WTC11 (cell line): ENCODE data around the gene ZNF500. TPM values are rescaled to one million over a fixed set of nuclear protein-coding genes. Genes with fewer than 3 reads are reported as not detected.
A peak's percentile ranks its signal among the peaks of the same experiment; 100 is the strongest.

Experiments used
- ATAC-seq: fragments of 200-7000 bp; cut with Tn5 transposase; 2 replicates; pipeline ENCODE4 v1.10.0; 2021; ENCODE audit warnings: mild to moderate bottlenecking, moderate library complexity
- CTCF ChIA-PET: fragments of 300-600 bp; sonication (Branson Sonifier 250); formaldehyde crosslinking; loops from one replicate; lab custom pipeline; 2021; ENCODE audit warnings: antibody characterized with exemption; lab: Charles Lee
- POLR2A ChIA-PET: fragments of 350-600 bp; sonication (Branson Sonifier 250); formaldehyde crosslinking; loops from one replicate; lab custom pipeline; 2021; ENCODE audit warnings: antibody characterized with exemption; lab: Charles Lee
- DNase-seq: peaks from one replicate; pipeline ENCODE4 v3.0.0; 2021; ENCODE audit warnings: low spot score
- H3K27ac Mint-ChIP-seq: 2 replicates; pipeline ENCODE4 v1.8.0; 2021; ENCODE audit warnings: mixed read lengths
- H3K27me3 Mint-ChIP-seq: 2 replicates; pipeline ENCODE4 v1.8.0; 2021; ENCODE audit warnings: low read depth, mild to moderate bottlenecking, moderate library complexity, mixed read lengths
- H3K36me3 Mint-ChIP-seq: 2 replicates; pipeline ENCODE4 v1.8.0; 2021; ENCODE audit warnings: mixed read lengths
- H3K4me1 Mint-ChIP-seq: 2 replicates; pipeline ENCODE4 v1.8.0; 2022; ENCODE audit warnings: mixed read lengths
- H3K4me3 Mint-ChIP-seq: 2 replicates; pipeline ENCODE4 v1.8.0; 2021; ENCODE audit warnings: mild to moderate bottlenecking, moderate library complexity, mixed read lengths
- H3K9me3 Mint-ChIP-seq: 2 replicates; pipeline ENCODE4 v1.8.0; 2021; ENCODE audit warnings: mixed read lengths
- CBFB ChIP-seq: sonication (generic); formaldehyde crosslinking; IDR thresholded peaks from 2 replicates; pipeline ENCODE4 v1.8.1; 2022; ENCODE audit warnings: mild to moderate bottlenecking, low read depth, missing genetic modification reagents
- CREM ChIP-seq: sonication (generic); formaldehyde crosslinking; IDR thresholded peaks from 2 replicates; pipeline ENCODE4 v1.8.1; 2022; ENCODE audit warnings: mild to moderate bottlenecking, missing genetic modification reagents, moderate library complexity
- ELF4 ChIP-seq: sonication (generic); formaldehyde crosslinking; IDR thresholded peaks from 2 replicates; pipeline ENCODE4 v1.8.1; 2022; ENCODE audit warnings: low read depth, mild to moderate bottlenecking, moderate library complexity, missing genetic modification reagents
- GRHL2 ChIP-seq: fragments of 250-450 bp; sonication (Bioruptor Pico); IDR thresholded peaks from 2 replicates; pipeline ENCODE4 v1.8.0; 2022; ENCODE audit warnings: mild to moderate bottlenecking, moderate library complexity; ENCODE audit not compliant: insufficient replicate concordance, severe bottlenecking
- IRF2 ChIP-seq: sonication (generic); formaldehyde crosslinking; IDR thresholded peaks from 2 replicates; pipeline ENCODE4 v1.8.0; 2022; ENCODE audit warnings: low read depth, missing genetic modification reagents, borderline replicate concordance
- MXD4 ChIP-seq: fragments of 250-450 bp; sonication (Bioruptor Pico); IDR thresholded peaks from 2 replicates; pipeline ENCODE4 v1.8.0; 2021; ENCODE audit warnings: mild to moderate bottlenecking, moderate library complexity, borderline replicate concordance
- NFYB ChIP-seq: sonication (generic); formaldehyde crosslinking; conservative IDR thresholded peaks from 2 replicates; pipeline ENCODE4 v1.8.0; 2022; ENCODE audit warnings: low read depth, missing genetic modification reagents
- OVOL2 ChIP-seq: fragments of 250-450 bp; sonication (Bioruptor Pico); IDR thresholded peaks from 2 replicates; pipeline ENCODE4 v1.9.0; 2021; ENCODE audit warnings: mild to moderate bottlenecking, borderline replicate concordance
- SMAD4 ChIP-seq: sonication (generic); formaldehyde crosslinking; IDR thresholded peaks from 2 replicates; pipeline ENCODE4 v1.8.0; 2022; ENCODE audit warnings: mild to moderate bottlenecking, missing genetic modification reagents
- SP1 ChIP-seq: sonication (generic); formaldehyde crosslinking; conservative IDR thresholded peaks from 2 replicates; pipeline ENCODE4 v1.8.1; 2022; ENCODE audit warnings: missing genetic modification reagents
- STAT6 ChIP-seq: sonication (generic); formaldehyde crosslinking; conservative IDR thresholded peaks from 2 replicates; pipeline ENCODE4 v1.8.1; 2023; ENCODE audit warnings: mild to moderate bottlenecking, low read depth, missing genetic modification reagents, moderate library complexity
- TP53 ChIP-seq: sonication (generic); formaldehyde crosslinking; IDR thresholded peaks from 2 replicates; pipeline ENCODE4 v1.8.1; 2023; ENCODE audit warnings: mild to moderate bottlenecking, missing genetic modification reagents
- USF1 ChIP-seq: sonication (generic); formaldehyde crosslinking; IDR thresholded peaks from 2 replicates; pipeline ENCODE4 v1.8.0; 2022; ENCODE audit warnings: mild to moderate bottlenecking, missing genetic modification reagents
- USF2 ChIP-seq: sonication (generic); formaldehyde crosslinking; IDR thresholded peaks from 2 replicates; pipeline ENCODE4 v1.8.1; 2023; ENCODE audit warnings: mild to moderate bottlenecking, missing genetic modification reagents, moderate library complexity
- ZNF219 ChIP-seq: sonication (generic); formaldehyde crosslinking; IDR thresholded peaks from 2 replicates; pipeline ENCODE4 v1.8.0; 2023; ENCODE audit warnings: missing genetic modification reagents, mild to moderate bottlenecking, borderline replicate concordance
- ZNF396 ChIP-seq: fragments of 250-450 bp; sonication (Bioruptor Pico); IDR thresholded peaks from 2 replicates; pipeline ENCODE4 v1.8.0; 2021; ENCODE audit warnings: mild to moderate bottlenecking, moderate library complexity, borderline replicate concordance
- ZNF416 ChIP-seq: fragments of 250-450 bp; sonication (Bioruptor Pico); IDR thresholded peaks from 2 replicates; pipeline ENCODE4 v1.9.0; 2021; ENCODE audit warnings: mild to moderate bottlenecking, inconsistent platforms
- ZNF512 ChIP-seq: sonication (generic); formaldehyde crosslinking; IDR thresholded peaks from 2 replicates; pipeline ENCODE4 v1.8.1; 2022; ENCODE audit warnings: missing genetic modification reagents, borderline replicate concordance
- total RNA-seq: library from RNA; stranded (reverse); gene quantifications from 3 replicates; pipeline ENCODE4 v1.2.3, GENCODE V29; 2021
- TF ChIP-seq, protein P1 (sequence below): sonication (generic); formaldehyde crosslinking; IDR thresholded peaks from 2 replicates; pipeline ENCODE4 v1.8.1; 2022; ENCODE audit warnings: low read depth, missing genetic modification reagents, borderline replicate concordance
- TF ChIP-seq, protein P2 (sequence below): sonication (generic); formaldehyde crosslinking; IDR thresholded peaks from 2 replicates; pipeline ENCODE4 v1.8.0; 2023; ENCODE audit warnings: missing genetic modification reagents, mild to moderate bottlenecking, borderline replicate concordance

Gene ZNF500
- total RNA-seq, 1 experiment from 2014 or later = 19.9 TPM

DNA sequence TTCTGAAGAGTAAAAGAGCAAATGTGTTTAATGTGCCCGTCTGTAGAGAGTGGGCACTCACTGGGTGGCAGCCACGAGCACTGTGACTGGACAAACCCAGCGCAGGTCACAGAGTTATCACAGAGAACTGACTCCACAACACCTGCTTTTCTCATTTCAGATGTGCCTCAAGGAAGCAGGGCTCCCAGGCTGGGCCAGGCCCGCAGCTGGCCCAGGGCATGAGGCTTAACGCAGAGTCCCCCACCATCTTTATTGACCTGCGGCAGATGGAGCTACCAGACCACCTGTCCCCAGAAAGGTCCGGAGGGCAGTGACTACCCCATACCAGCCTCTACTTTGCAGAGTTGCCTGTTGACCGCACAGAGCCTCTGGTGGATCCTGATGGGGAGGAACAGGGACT is 20.7 kb downstream of the ZNF500 start:
- ChIA-PET POLR2A (interaction anchor here (0.8 to 2.0 kb wide), 2 partner anchors 12 to 54 kb away, joined by 3 to 9 read pairs; partner anchors contain the start of genes ANKS3 and DNAAF8), CTCF (interaction anchor here (1.5 kb wide), 1 partner anchor 12 kb away, joined by 6 read pairs; the partner anchor contains the start of genes ANKS3 and DNAAF8)
- Mint-ChIP-seq H3K27me3 (no peaks in the 10 kb centered on the region; the same call in 1 of the 2 replicates), H3K27ac (peak overlapping the region; percentile 50), H3K4me3 (no peak overlapping the region), H3K36me3 (no peaks in the 10 kb centered on the region; the same call in 1 of the 2 replicates), H3K9me3 (no peaks in the 10 kb centered on the region), H3K4me1 (peaks cover 20% of the 10 kb centered on the region)
- no peak for DNase-seq
- TF ChIP-seq ZNF416 (CRISPR knock-in tag) (no peak), USF1 (CRISPR knock-in tag) (no peak), MXD4 (no peak), CBFB (CRISPR knock-in tag) (no peak), NFYB (CRISPR knock-in tag) (no peak), OVOL2 (CRISPR knock-in tag) (no peak), SMAD4 (CRISPR knock-in tag) (no peak), ZNF396 (CRISPR knock-in tag) (no peak)
- TF ChIP-seq, all 79 proteins: peak for 0
- no peak for ATAC-seq

- no peaks in the 10 kb centered on the region for H3K9me3 Mint-ChIP-seq
- H3K4me3 Mint-ChIP-seq = no peak overlapping the region
- CTCF ChIA-PET = interaction anchor here (1.2 kb wide), 1 partner anchor 11 kb away, joined by 7 read pairs; the partner anchor contains the start of genes ANKS3 and DNAAF8
- no peak overlapping the region for H3K27ac Mint-ChIP-seq
- peaks cover 20% of the 10 kb centered on the region for H3K4me1 Mint-ChIP-seq
- DNase-seq (no peak), ATAC-seq (peak; percentile 64)
- no peaks in the 10 kb centered on the region; the same call in 1 of the 2 replicates for H3K27me3 Mint-ChIP-seq
- H3K36me3 Mint-ChIP-seq = no peaks in the 10 kb centered on the region
- POLR2A ChIA-PET = interaction anchor here (0.6 kb wide), 1 partner anchor 11 kb away, joined by 3 read pairs; the partner anchor contains the start of genes ANKS3 and DNAAF8
- no peak for TF ChIP-seq STAT6 (CRISPR knock-in tag)
- TF ChIP-seq CREM (CRISPR knock-in tag) = no peak
- TF ChIP-seq NFYB (CRISPR knock-in tag) = peak; percentile 51
- TF ChIP-seq ZNF512 = no peak
- no peak for TF ChIP-seq MXD4
- no peak for TF ChIP-seq IRF2
- TF ChIP-seq, protein P1, sequence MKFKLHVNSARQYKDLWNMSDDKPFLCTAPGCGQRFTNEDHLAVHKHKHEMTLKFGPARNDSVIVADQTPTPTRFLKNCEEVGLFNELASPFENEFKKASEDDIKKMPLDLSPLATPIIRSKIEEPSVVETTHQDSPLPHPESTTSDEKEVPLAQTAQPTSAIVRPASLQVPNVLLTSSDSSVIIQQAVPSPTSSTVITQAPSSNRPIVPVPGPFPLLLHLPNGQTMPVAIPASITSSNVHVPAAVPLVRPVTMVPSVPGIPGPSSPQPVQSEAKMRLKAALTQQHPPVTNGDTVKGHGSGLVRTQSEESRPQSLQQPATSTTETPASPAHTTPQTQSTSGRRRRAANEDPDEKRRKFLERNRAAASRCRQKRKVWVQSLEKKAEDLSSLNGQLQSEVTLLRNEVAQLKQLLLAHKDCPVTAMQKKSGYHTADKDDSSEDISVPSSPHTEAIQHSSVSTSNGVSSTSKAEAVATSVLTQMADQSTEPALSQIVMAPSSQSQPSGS = no peak
- TF ChIP-seq, protein P2, sequence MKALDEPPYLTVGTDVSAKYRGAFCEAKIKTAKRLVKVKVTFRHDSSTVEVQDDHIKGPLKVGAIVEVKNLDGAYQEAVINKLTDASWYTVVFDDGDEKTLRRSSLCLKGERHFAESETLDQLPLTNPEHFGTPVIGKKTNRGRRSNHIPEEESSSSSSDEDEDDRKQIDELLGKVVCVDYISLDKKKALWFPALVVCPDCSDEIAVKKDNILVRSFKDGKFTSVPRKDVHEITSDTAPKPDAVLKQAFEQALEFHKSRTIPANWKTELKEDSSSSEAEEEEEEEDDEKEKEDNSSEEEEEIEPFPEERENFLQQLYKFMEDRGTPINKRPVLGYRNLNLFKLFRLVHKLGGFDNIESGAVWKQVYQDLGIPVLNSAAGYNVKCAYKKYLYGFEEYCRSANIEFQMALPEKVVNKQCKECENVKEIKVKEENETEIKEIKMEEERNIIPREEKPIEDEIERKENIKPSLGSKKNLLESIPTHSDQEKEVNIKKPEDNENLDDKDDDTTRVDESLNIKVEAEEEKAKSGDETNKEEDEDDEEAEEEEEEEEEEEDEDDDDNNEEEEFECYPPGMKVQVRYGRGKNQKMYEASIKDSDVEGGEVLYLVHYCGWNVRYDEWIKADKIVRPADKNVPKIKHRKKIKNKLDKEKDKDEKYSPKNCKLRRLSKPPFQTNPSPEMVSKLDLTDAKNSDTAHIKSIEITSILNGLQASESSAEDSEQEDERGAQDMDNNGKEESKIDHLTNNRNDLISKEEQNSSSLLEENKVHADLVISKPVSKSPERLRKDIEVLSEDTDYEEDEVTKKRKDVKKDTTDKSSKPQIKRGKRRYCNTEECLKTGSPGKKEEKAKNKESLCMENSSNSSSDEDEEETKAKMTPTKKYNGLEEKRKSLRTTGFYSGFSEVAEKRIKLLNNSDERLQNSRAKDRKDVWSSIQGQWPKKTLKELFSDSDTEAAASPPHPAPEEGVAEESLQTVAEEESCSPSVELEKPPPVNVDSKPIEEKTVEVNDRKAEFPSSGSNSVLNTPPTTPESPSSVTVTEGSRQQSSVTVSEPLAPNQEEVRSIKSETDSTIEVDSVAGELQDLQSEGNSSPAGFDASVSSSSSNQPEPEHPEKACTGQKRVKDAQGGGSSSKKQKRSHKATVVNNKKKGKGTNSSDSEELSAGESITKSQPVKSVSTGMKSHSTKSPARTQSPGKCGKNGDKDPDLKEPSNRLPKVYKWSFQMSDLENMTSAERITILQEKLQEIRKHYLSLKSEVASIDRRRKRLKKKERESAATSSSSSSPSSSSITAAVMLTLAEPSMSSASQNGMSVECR = no peak
- 0 out of 2 replicates have a peak, but pooled peaks have one; percentile 34 for TF ChIP-seq SP1 (CRISPR knock-in tag)
- TF ChIP-seq USF2 (CRISPR knock-in tag) = peak; percentile 93
- TF ChIP-seq ELF4 = no peak
- TF ChIP-seq ZNF219 (CRISPR knock-in tag) = no peak
- TF ChIP-seq GRHL2 = no peak
- TF ChIP-seq TP53 = no peak
These were observed 21.7 kb downstream of the ZNF500 start for GRCh38 chr16:4745274-4745569.
